Ovary (tissue), 3 donors: ENCODE measurements around the gene RIN1.

Experiments used
- CTCF ChIP-seq, 3 donors: fragments of 450-650 bp in 2 of 3; fragments of 200-600 bp in 1 of 3; IDR thresholded peaks; one replicate each; pipeline versions ENCODE4 v1.5.1 to v1.8.0; 2016 to 2022; ENCODE audit warnings: antibody characterized with exemption in 3 of 3, mild to moderate bottlenecking in 1 of 3
- POLR2A ChIP-seq: fragments of 450-650 bp; IDR thresholded peaks from one replicate; pipeline ENCODE4 v1.6.1; 2017; ENCODE audit warnings: antibody characterized with exemption, mild to moderate bottlenecking, moderate library complexity
- donor health status: DM: no; HTN: no; CAD: no.

GRCh38 chr11:66284526-66285078 is 51.6 kb downstream of the RIN1 start:
- no peak for TF ChIP-seq CTCF (IDR thresholded peaks at IDR 0.05)
- no peak for TF ChIP-seq POLR2A
